HG02763 (cell line): ENCODE measurements around the gene C6orf62.
"Not testable (repeated sequence)": the region's sequence is repeated elsewhere in the genome, so short reads cannot be mapped to it uniquely, and the experiment has no call there.

ENCODE experiments used
- ATAC-seq: cut with Tn5 transposase; IDR thresholded peaks from one replicate; pipeline ENCODE4 v1.9.1; 2021; ENCODE audit warnings: mild to moderate bottlenecking, moderate library complexity; ENCODE audit not compliant: unreplicated experiment

C6orf62 gene

GRCh38 chr6:24702720-24703282 is 16.2 kb downstream of the C6orf62 start:
- no peak for ATAC-seq

- ATAC-seq, result no peak
These were observed 19.2 kb downstream of the C6orf62 start for GRCh38 chr6:24699521-24700359.

GRCh38 chr6:24696097-24696496 is 22.9 kb downstream of the C6orf62 start:
- ATAC-seq, result no peak

GRCh38 chr6:24695635-24696034 is 23.3 kb downstream of the C6orf62 start:
- not testable (repeated sequence) for ATAC-seq

- ATAC-seq, result no peak
These were observed 24.8 kb downstream of the C6orf62 start for GRCh38 chr6:24694198-24694597.

- ATAC-seq, result no peak
These were observed 25.9 kb downstream of the C6orf62 start for GRCh38 chr6:24692848-24693592.

GRCh38 chr6:24692415-24692814 is 26.5 kb downstream of the C6orf62 start:
- ATAC-seq, result no peak

- ATAC-seq, result no peak
These were observed 27.0 kb downstream of the C6orf62 start for GRCh38 chr6:24692003-24692402.

- ATAC-seq, result no peak
These were observed 27.4 kb downstream of the C6orf62 start for GRCh38 chr6:24691550-24691949.

- ATAC-seq, result no peak
These were observed 28.4 kb downstream of the C6orf62 start for GRCh38 chr6:24690593-24690992.

- no peak for ATAC-seq
These were observed 29.0 kb downstream of the C6orf62 start for GRCh38 chr6:24689964-24690363.

- ATAC-seq, result no peak
These were observed 32.0 kb downstream of the C6orf62 start for GRCh38 chr6:24686946-24687345.

GRCh38 chr6:24686408-24686807 is 32.5 kb downstream of the C6orf62 start:
- ATAC-seq, result no peak

- ATAC-seq, result no peak
These were observed 35.4 kb downstream of the C6orf62 start for GRCh38 chr6:24683297-24684296.

- ATAC-seq, result no peak
These were observed 38.4 kb downstream of the C6orf62 start for GRCh38 chr6:24680582-24680981.

- not testable (repeated sequence) for ATAC-seq
These were observed 40.1 kb downstream of the C6orf62 start for GRCh38 chr6:24678792-24679352.

- ATAC-seq, result no peak
These were observed 45.3 kb downstream of the C6orf62 start for GRCh38 chr6:24673625-24674024.

- ATAC-seq, result no peak
These were observed 46.3 kb downstream of the C6orf62 start for GRCh38 chr6:24672620-24673182.

GRCh38 chr6:24671077-24671476 is 47.9 kb downstream of the C6orf62 start:
- not testable (repeated sequence) for ATAC-seq

- not testable (repeated sequence) for ATAC-seq
These were observed 48.5 kb downstream of the C6orf62 start for GRCh38 chr6:24670492-24670891.
